SK-N-DZ (cell line): ENCODE measurements around the gene TRIM71.
"Not testable (repeated sequence)": the region's sequence is repeated elsewhere in the genome, so short reads cannot be mapped to it uniquely, and the experiment has no call there.

Experiments
- DNase-seq: peaks from one replicate; pipeline ENCODE4 v3.0.0-alpha.2; 2015; ENCODE audit warnings: low spot score

Gene TRIM71

GRCh38 chr3:32842987-32843386, 25.2 kb downstream of the TRIM71 start:
- DNase-seq = no peak

- DNase-seq = no peak
Observed at GRCh38 chr3:32843510-32844321, 25.9 kb downstream of the TRIM71 start.

GRCh38 chr3:32844322-32844654, 26.5 kb downstream of the TRIM71 start:
- no peak for DNase-seq

- DNase-seq = no peak
Observed at GRCh38 chr3:32844914-32845313, 27.1 kb downstream of the TRIM71 start.

GRCh38 chr3:32845546-32845945, 27.7 kb downstream of the TRIM71 start:
- DNase-seq = not testable (repeated sequence)

GRCh38 chr3:32847045-32847444, 29.2 kb downstream of the TRIM71 start:
- DNase-seq = not testable (repeated sequence)

- no peak for DNase-seq
Observed at GRCh38 chr3:32847528-32847927, 29.7 kb downstream of the TRIM71 start.

- no peak for DNase-seq
Observed at GRCh38 chr3:32848215-32848614, 30.4 kb downstream of the TRIM71 start.

GRCh38 chr3:32849046-32849445, 31.2 kb downstream of the TRIM71 start:
- DNase-seq = no peak

- DNase-seq = no peak
Observed at GRCh38 chr3:32850226-32850625, 32.4 kb downstream of the TRIM71 start.

GRCh38 chr3:32850636-32851035, 32.8 kb downstream of the TRIM71 start:
- DNase-seq = no peak

GRCh38 chr3:32852146-32852545, 34.3 kb downstream of the TRIM71 start:
- no peak for DNase-seq

- no peak for DNase-seq
Observed at GRCh38 chr3:32855350-32855953, 37.7 kb downstream of the TRIM71 start.

GRCh38 chr3:32856355-32856889, 38.6 kb downstream of the TRIM71 start:
- no peak for DNase-seq

- DNase-seq = no peak
Observed at GRCh38 chr3:32856901-32857507, 39.2 kb downstream of the TRIM71 start.

GRCh38 chr3:32857921-32858320, 40.1 kb downstream of the TRIM71 start:
- no peak for DNase-seq

GRCh38 chr3:32859604-32860237, 41.9 kb downstream of the TRIM71 start:
- DNase-seq = no peak

GRCh38 chr3:32860499-32860898, 42.7 kb downstream of the TRIM71 start:
- no peak for DNase-seq

- DNase-seq = no peak
Observed at GRCh38 chr3:32861681-32862080, 43.9 kb downstream of the TRIM71 start.

- DNase-seq = no peak
Observed at GRCh38 chr3:32862247-32862935, 44.6 kb downstream of the TRIM71 start.

GRCh38 chr3:32862936-32863487, 45.2 kb downstream of the TRIM71 start:
- no peak for DNase-seq
